A549 (cell line): ENCODE measurements around the gene CHURC1.

Source experiments
- CEBPB ChIP-seq, 2 experiments: fragments of >200 bp in 1 of 2; sonication (Bioruptor Twin) in 1 of 2; formaldehyde crosslinking in 1 of 2; IDR thresholded peaks; 2 replicates each; pipeline ENCODE4 v1.6.1; 2012 to 2016
- CTCF ChIP-seq: fragments of >200 bp; sonication (Bioruptor Twin); formaldehyde crosslinking; IDR thresholded peaks from 3 replicates; pipeline ENCODE4 v1.5.1; 2016
- E2F6 ChIP-seq: IDR thresholded peaks from 2 replicates; pipeline ENCODE4 v1.6.1; 2012; ENCODE audit warnings: low read depth, borderline replicate concordance
- ELK1 ChIP-seq: fragments of 150-350 bp; IDR thresholded peaks from 2 replicates; pipeline ENCODE4 v1.6.1; 2014; ENCODE audit warnings: low read depth, mild to moderate bottlenecking, low read length
- HEYL ChIP-seq: fragments of 250-450 bp; sonication (Bioruptor Pico); IDR thresholded peaks from 2 replicates; pipeline ENCODE4 v1.8.0; 2021; ENCODE audit warnings: mild to moderate bottlenecking, moderate library complexity
- JUN ChIP-seq, 2 experiments: fragments of >200 bp; sonication (Bioruptor Twin); formaldehyde crosslinking; IDR thresholded peaks; 2 replicates in 1 of 2; 3 replicates in 1 of 2; pipeline ENCODE4 v1.6.1; 2016 to 2017
- MAFK ChIP-seq: fragments of 450-650 bp; IDR thresholded peaks from 2 replicates; pipeline ENCODE4 v1.6.1; 2014; ENCODE audit not compliant: partially characterized antibody
- POLR2A ChIP-seq: IDR thresholded peaks from 2 replicates; pipeline ENCODE4 v1.6.1; 2012; ENCODE audit warnings: mild to moderate bottlenecking, low read length
- REST ChIP-seq: fragments of 200-600 bp; sonication (generic); IDR thresholded peaks from 2 replicates; pipeline ENCODE4 v1.6.1; 2016; ENCODE audit warnings: antibody characterized with exemption, mild to moderate bottlenecking, moderate library complexity
- RNF2 ChIP-seq: fragments of 200-600 bp; sonication (generic); IDR thresholded peaks from 2 replicates; pipeline ENCODE4 v1.6.1; 2016; ENCODE audit warnings: low read depth, mild to moderate bottlenecking, antibody characterized with exemption, moderate library complexity, borderline replicate concordance
- SMC3 ChIP-seq: fragments of >200 bp; sonication (Bioruptor Twin); formaldehyde crosslinking; IDR thresholded peaks from 3 replicates; pipeline ENCODE4 v1.6.1; 2018; ENCODE audit warnings: inconsistent platforms
- USF2 ChIP-seq: fragments of 450-650 bp; IDR thresholded peaks from 2 replicates; pipeline ENCODE4 v1.6.1; 2014; ENCODE audit warnings: antibody characterized with exemption
- ZNF302 ChIP-seq: fragments of 250-450 bp; sonication (Bioruptor Pico); IDR thresholded peaks from 2 replicates; pipeline ENCODE4 v1.9.0; 2021; ENCODE audit warnings: inconsistent platforms, mild to moderate bottlenecking, moderate library complexity
- ZSCAN20 ChIP-seq: fragments of 250-450 bp; sonication (Bioruptor Pico); IDR thresholded peaks from 2 replicates; pipeline ENCODE4 v1.8.0; 2022; ENCODE audit warnings: mild to moderate bottlenecking, moderate library complexity

GRCh38 chr14:64947710-64948611 lies 33.7 kb downstream of the CHURC1 start:
- TF ChIP-seq ZNF302 (CRISPR knock-in tag) (no peak), USF2 (no peak), REST (no peak), CTCF (no peak), SMC3 (no peak), ZSCAN20 (CRISPR knock-in tag) (no peak), RNF2 (no peak), JUN (IDR thresholded peaks at IDR 0.05) (no peak), MAFK (no peak), CEBPB (IDR thresholded peaks at IDR 0.05) (no peak), POLR2A (no peak), HEYL (no peak), E2F6 (no peak), ELK1 (no peak)
